Sigmoid colon (tissue), 4 donors: ENCODE results near the gene RABEP1.

Experiments used
- CTCF ChIP-seq, 4 experiments: fragments of 450-650 bp in 3 of 4; fragments of 200-600 bp in 1 of 4; IDR thresholded peaks; one replicate each; pipeline ENCODE4 v1.5.1; 2016 to 2019; ENCODE audit warnings: antibody characterized with exemption in 4 of 4, mild to moderate bottlenecking in 3 of 4, moderate library complexity in 2 of 4
- EP300 ChIP-seq, 4 donors: sonication (generic); formaldehyde crosslinking; IDR thresholded peaks; one replicate each; pipeline ENCODE4 v1.6.1; 2017; ENCODE audit warnings: antibody characterized with exemption in 4 of 4
- POLR2A ChIP-seq, 2 donors: fragments of 450-650 bp; IDR thresholded peaks; one replicate each; pipeline ENCODE4 v1.6.1; 2016; ENCODE audit warnings: antibody characterized with exemption in 2 of 2, mild to moderate bottlenecking in 2 of 2, moderate library complexity in 2 of 2
- POLR2AphosphoS5 ChIP-seq, 4 donors: sonication (generic); formaldehyde crosslinking; IDR thresholded peaks; one replicate each; pipeline ENCODE4 v1.6.1; 2017; ENCODE audit warnings: antibody characterized with exemption in 4 of 4

GRCh38 chr17:5264893-5265292 lies 17.2 kb upstream of the RABEP1 start:
- no peak for TF ChIP-seq POLR2AphosphoS5 (IDR thresholded peaks at IDR 0.05)
- no peak for TF ChIP-seq POLR2A (IDR thresholded peaks at IDR 0.05)
- no peak for TF ChIP-seq CTCF (IDR thresholded peaks at IDR 0.05)
- TF ChIP-seq EP300 (IDR thresholded peaks at IDR 0.05), result no peak
